Right cardiac atrium (tissue), 5 donors: ENCODE results near the gene NFASC. TPM values are rescaled to one million over a fixed set of nuclear protein-coding genes. Genes with fewer than 3 reads are reported as not detected.

Experiments
- ATAC-seq, 2 donors: fragments of 200-7000 bp; cut with Tn5 transposase; one replicate each; pipeline versions ENCODE4 v1.8.0 to v1.9.1; 2020; ENCODE audit warnings: moderate library complexity in 2 of 2, mild to moderate bottlenecking in 1 of 2
- DNase-seq, 3 donors: peaks; one replicate each; pipeline ENCODE4 v3.0.0-alpha.2; 2020
- H3K27ac ChIP-seq: one replicate; pipeline ENCODE4 v1.5.1; 2013; ENCODE audit warnings: mild to moderate bottlenecking, low read length, control low read depth, moderate library complexity
- H3K27me3 ChIP-seq: one replicate; pipeline ENCODE4 v1.6.1; 2013; ENCODE audit not compliant: control insufficient read depth, insufficient read depth
- H3K4me1 ChIP-seq: one replicate; pipeline ENCODE4 v1.6.1; 2013; ENCODE audit warnings: low read length; ENCODE audit not compliant: control insufficient read depth, insufficient read depth
- H3K4me3 ChIP-seq: one replicate; pipeline ENCODE4 v1.5.1; 2013; ENCODE audit warnings: low read length, control low read depth
- H3K9me3 ChIP-seq: one replicate; pipeline ENCODE4 v1.6.1; 2013; ENCODE audit warnings: low read length; ENCODE audit not compliant: control insufficient read depth
- WGBS: extraction: QIAGEN DNeasy Blood & Tissue Kit; methylation state at CpG from one replicate; pipeline ENCODE4 v1.1.7; 2013; 5-methylcytosine and 5-hydroxymethylcytosine counted together
- intact Hi-C, 4 donors: fragments of 100-400 bp; cut with DNase I; formaldehyde crosslinking; loops; one replicate each; pipeline versions ENCODE4 v1.11.0 to v1.14.0; 2022 to 2023
- long read RNA-seq, 4 donors: library from polyadenylated mRNA; unstranded; transcript quantifications; one replicate each; pipeline ENCODE4 v2.0.0, GENCODE V29; 2020 to 2021
- polyA plus RNA-seq: library from polyadenylated mRNA; stranded (reverse); fragments of 200-250 nt; gene quantifications from one replicate; pipeline ENCODE4 v1.2.3, GENCODE V29; 2013
- total RNA-seq, 4 donors: library from RNA; stranded (reverse); fragmentation: NEBNext Ultra II Directional; extraction: Animal tissue kit (Norgen Biotek cat#: 25700); gene quantifications; one replicate each; pipeline ENCODE4 v1.2.1, GENCODE V29; 2021
- donor health status: healthy with polysubstance abuse.
- donor health status: DM: no; HTN: yes; CAD: no.
- donor health status: DM: no; HTN: no; CAD: no.
- donor health status: DM: no; HTN: yes; CAD: no; lungs with severe emphysema.
- donor health status: DM: yes; HTN: yes; CAD: no.

Gene NFASC
- 10 to 100 TPM; 59.5 to 94.2 (median 67.1) TPM for total RNA-seq
- 44.2 TPM for polyA plus RNA-seq
- long read RNA-seq, donor 1, transcript NFASC-205 (16 exons, 2,462 nt), result major isoform, 8 of 75 reads
- long read RNA-seq, donor 1, partial matches to known transcripts, result 19 of 75 reads
- long read RNA-seq, donor 1, other reads (novel, unspliced or antisense), result 48 of 75 reads
- long read RNA-seq, donor 2, partial matches to known transcripts, result 5 of 25 reads
- long read RNA-seq, donor 2, other reads (novel, unspliced or antisense), result 18 of 25 reads
- long read RNA-seq, donor 3, partial matches to known transcripts, result 24 of 52 reads
- long read RNA-seq, donor 3, other reads (novel, unspliced or antisense), result 26 of 52 reads
- long read RNA-seq, donor 4, partial matches to known transcripts, result 7 of 30 reads
- long read RNA-seq, donor 4, other reads (novel, unspliced or antisense), result 19 of 30 reads

DNA sequence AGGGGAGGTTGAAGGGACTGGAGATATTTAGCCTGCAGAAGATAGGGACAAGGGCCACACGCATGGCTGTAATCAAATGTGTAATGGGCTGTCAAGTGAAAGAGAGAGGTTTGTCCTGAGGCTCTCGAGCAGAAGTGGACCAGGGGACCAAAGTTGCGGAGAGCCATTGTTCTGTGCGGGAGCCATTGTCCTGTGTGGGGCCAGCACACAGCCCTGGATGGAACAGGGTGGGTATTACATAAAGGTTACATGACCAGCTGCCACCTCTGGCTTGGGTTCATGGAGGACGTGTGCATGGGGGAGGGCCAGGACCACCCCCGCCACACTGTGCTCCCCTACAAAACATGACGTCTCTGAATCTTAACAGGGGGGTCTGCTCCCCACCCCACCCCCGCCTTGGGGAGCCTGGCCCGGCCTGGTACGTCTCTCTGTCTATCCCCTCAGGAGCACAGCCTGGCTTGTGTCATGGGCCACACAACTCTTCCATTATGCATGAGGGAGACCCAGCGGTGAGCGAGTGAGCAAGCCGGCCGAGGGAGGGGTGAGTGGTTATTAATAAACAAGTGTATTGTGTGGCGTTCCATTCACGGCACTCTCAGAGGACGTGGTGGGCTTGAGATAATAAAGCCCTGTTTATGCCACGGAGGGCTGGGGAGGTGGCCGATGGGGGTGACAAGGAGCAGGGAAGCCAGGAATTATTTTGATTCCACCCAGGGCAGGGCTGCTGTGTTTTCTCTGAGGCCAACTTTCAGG is at the start of gene NFASC:
TSS of gene NFASC (plus strand) at position 703 of the 753 bp plus-strand sequence. CDS start 73,454 bp downstream, outside the sequence.
- no peak for ATAC-seq
- DNase-seq, result peak in 1 of 3 donors; percentile 61

DNA sequence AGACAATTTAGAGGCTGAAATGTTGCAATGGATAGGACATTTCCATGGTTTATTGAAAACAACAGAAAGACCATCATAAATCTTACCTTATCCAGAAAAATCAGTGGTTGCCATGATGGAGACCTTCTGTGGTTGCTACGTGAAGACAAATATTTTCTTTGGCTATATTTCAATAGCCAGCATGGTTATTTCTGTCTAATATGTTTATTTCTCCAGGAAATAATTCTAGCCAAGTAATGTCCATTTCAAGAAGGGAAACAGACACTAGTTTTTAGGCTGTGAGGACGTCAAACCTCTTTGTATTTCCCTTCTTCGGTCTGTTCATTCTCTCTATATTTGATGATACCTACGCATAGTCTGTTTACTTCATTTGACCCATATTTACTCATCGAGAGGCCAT is 49.2 kb upstream of the NFASC start:
- WGBS, result 40% methylated on average over 5 of the region's 5 CpGs
- H3K27ac ChIP-seq, result no peak overlapping the region
- no peaks in the 10 kb centered on the region for H3K27me3 ChIP-seq
- H3K4me1 ChIP-seq, result peaks cover 8% of the 10 kb centered on the region
- no peak overlapping the region for H3K4me3 ChIP-seq
- H3K9me3 ChIP-seq, result no peaks in the 10 kb centered on the region
- DNase-seq (no peak), ATAC-seq (no peak)
- intact Hi-C loops, result no loop called here

More for the DNA sequence above, at the start of gene NFASC:
- peak within 1 kb of the TSS; percentile 13 for H3K27ac ChIP-seq
- H3K27me3 ChIP-seq, result no peaks in the 10 kb centered on the region
- H3K9me3 ChIP-seq, result no peaks in the 10 kb centered on the region
- intact Hi-C loops, result no loop called here
- H3K4me1 ChIP-seq, result peaks cover 29% of the 10 kb centered on the region
- no peak within 1 kb of the TSS for H3K4me3 ChIP-seq
- WGBS, result 66% methylated on average over 19 of the region's 19 CpGs

DNA sequence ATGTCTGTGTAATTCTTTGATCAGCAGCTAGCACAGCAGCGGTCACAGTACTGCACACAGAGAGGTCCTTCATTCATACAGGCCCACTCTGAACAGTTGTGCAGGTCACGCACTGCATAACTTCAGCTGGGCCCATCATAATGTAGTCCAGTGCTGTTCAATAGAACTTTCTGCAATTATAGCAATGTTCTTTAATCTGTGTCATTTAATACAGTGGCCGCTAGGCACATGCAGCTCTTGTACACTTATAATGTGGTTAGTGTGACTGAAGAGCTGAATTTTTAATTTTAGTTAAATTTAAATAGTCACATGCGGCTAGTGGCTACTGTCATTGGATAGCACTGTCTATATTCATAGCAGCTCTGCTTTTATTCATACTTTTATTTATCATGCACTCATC is 48.7 kb upstream of the NFASC start:
- H3K9me3 ChIP-seq, result no peaks in the 10 kb centered on the region
- no peak overlapping the region for H3K4me3 ChIP-seq
- DNase-seq (no peak), ATAC-seq (no peak)
- 81% methylated on average over 4 of the region's 4 CpGs for WGBS
- H3K27ac ChIP-seq, result no peak overlapping the region
- intact Hi-C loops, result no loop called here
- peaks cover 8% of the 10 kb centered on the region for H3K4me1 ChIP-seq
- no peaks in the 10 kb centered on the region for H3K27me3 ChIP-seq

DNA sequence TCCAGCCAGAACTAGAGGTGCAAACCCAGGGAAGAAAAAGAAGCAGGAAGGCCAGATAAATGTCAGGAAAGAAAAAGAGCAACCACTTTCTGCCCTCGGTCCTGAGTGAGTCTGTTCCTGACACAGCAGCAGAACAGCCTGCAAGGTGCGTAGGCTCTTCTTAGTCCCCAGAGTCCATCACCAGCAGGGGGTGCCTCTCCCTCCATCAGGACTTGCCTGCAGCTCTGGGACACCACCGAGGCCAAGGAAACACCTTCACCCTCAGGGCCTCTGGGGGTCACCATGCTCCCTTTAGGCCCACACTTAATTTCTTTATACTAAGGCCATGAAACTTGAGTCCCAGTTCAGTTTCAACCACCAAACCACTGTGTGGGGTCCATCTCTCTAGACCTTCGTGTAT is 43.7 kb upstream of the NFASC start:
- H3K9me3 ChIP-seq, result no peaks in the 10 kb centered on the region
- H3K27ac ChIP-seq, result no peak overlapping the region
- no peak for DNase-seq
- H3K4me3 ChIP-seq, result no peak overlapping the region
- no peaks in the 10 kb centered on the region for H3K27me3 ChIP-seq
- WGBS, result 60% methylated on average over 4 of the region's 4 CpGs
- no peak for ATAC-seq
- peaks cover 5% of the 10 kb centered on the region for H3K4me1 ChIP-seq
- intact Hi-C loops, result loop anchor here in 2 of 4 donors (5.0 kb wide), 2 partner anchors 110 to 115 kb away; no protein-coding TSS in a partner anchor

DNA sequence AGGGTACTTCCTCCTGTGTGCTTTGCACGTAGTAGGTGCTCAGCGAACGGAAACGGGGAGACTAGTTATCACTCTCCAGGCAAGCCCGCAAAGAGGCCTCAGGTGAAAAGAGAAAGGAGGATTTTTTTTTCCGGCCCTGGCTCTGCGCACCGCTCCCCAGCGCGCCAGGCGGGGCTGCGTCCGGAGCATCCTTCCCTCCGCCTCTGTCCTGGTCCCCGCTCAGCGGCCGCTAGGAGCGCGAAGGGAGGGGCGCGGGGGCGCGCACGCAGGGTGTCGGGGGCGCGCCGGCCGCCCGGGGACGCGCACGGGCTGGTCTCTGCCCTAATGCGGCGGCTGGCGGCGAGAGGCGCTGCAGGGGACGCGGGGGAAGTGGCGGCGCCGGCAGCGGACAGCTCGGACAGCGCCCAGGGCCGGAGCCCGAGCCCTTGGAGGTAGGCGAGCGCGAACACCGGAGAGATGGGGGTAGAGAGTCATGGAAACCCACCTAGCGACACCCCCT is 42.3 kb upstream of the NFASC start:
- DNase-seq (peak; percentile 75 to 93 (median 92)), ATAC-seq (peak; percentile 93 to 94)
- Histone ChIP-seq H3K9me3 (no peaks in the 10 kb centered on the region), H3K4me3 (peak overlapping the region; percentile 74), H3K27ac (peak overlapping the region; percentile 70), H3K27me3 (no peaks in the 10 kb centered on the region), H3K4me1 (peaks cover 5% of the 10 kb centered on the region)
- WGBS, result under 1% methylated on average over 53 of the region's 53 CpGs
- intact Hi-C loops, result loop anchor here in 2 of 4 donors (5.0 kb wide), 2 partner anchors 109 to 114 kb away; no protein-coding TSS in a partner anchor

DNA sequence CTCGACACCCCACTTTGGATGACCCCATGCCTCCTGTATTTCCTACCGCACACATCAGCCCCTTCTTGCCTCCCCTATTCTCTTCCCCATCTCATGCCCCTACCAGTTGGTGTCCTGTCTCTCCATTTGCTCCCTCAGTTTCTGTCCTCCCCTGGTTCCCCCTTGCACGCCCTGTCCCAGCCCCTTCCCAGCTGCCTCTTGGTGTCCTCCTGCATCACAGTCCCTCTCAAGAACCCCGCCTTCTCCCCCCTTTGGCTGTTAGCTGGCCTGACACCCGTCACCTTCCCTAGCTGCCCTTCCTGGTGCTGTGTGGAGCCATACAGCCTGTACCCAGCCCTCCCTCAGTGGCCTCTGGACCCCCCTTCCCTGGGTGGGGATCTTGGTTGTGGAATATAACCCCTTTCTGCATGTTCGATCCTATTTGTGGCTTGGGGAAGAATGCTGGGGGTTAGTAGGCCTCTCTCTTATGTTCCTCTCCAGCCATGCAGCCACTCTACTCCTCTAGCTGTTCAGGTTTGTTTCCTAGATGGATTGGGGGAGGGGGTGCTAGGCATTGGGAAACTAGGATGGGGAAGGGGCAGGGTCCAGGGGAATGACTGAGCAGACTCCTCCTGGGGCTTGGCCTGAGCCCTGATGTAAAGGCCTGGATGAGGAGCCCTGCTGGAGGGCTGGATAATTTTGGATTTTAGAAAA is 41.4 kb upstream of the NFASC start:
- Histone ChIP-seq H3K27ac (peak overlapping the region; percentile 70), H3K4me3 (peak overlapping the region; percentile 74), H3K9me3 (no peaks in the 10 kb centered on the region), H3K27me3 (no peaks in the 10 kb centered on the region), H3K4me1 (peaks cover 5% of the 10 kb centered on the region)
- DNase-seq (peak; percentile 37 to 69 (median 60)), ATAC-seq (peak; percentile 68 to 74)
- whole genome bisulfite sequencing, result 30% methylated on average over 6 of the region's 6 CpGs
- intact Hi-C loops, result loop anchor here in 2 of 4 donors (5.0 kb wide), 2 partner anchors 108 to 113 kb away; no protein-coding TSS in a partner anchor

DNA sequence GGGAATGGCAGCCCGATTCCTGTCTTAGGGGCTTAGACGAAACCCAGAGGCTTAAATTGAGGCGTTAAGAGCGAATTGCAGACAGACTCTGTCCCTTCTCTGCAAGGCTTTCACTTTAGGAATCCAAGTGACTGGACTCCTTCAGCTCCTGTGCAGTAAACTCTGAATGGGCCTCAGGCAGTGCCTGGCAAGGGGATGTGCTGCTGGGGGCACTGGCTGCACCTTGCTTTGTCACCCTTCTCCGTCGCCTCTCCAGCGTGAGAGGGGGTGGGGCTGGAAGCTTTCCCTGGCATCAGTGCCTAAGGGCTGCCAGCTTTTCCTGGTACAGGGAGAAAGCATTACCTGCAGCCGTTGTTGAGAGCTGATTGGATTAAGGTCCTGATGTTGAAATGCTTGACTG is 39.9 kb upstream of the NFASC start:
- Histone ChIP-seq H3K4me3 (no peak overlapping the region), H3K4me1 (peaks cover 5% of the 10 kb centered on the region), H3K27me3 (no peaks in the 10 kb centered on the region), H3K27ac (no peak overlapping the region), H3K9me3 (no peaks in the 10 kb centered on the region)
- DNase-seq, result peak in 2 of 3 donors; percentile 69
- peak; percentile 16 to 30 for ATAC-seq
- intact Hi-C loops, result loop anchor here in 1 of 4 donors (5.0 kb wide), 1 partner anchor 102 kb away; no protein-coding TSS in a partner anchor
- 52% methylated on average over 8 of the region's 8 CpGs for WGBS

DNA sequence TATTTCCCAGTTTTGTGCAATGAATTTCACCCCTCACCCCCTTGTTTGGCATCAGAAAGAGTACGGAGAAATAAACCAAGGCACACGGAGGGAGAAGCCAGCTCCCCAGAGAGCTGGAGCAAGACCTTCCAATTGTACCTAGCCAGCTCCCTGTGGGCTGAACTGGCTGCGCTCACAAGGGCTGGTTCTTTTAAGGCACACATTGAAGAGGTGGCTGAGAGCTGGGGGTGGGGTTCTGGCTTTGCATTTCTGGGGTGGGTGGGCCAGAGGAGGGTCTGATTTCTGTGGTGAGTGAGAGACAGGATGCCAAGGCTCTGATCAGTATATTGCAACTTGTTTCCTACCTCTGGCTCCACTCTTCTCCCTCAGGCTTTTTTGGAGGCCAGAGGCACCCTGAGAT is 39.5 kb upstream of the NFASC start:
- intact Hi-C loops, result loop anchor here in 1 of 4 donors (5.0 kb wide), 1 partner anchor 101 kb away; no protein-coding TSS in a partner anchor
- Histone ChIP-seq H3K27ac (no peak overlapping the region), H3K9me3 (no peaks in the 10 kb centered on the region), H3K4me1 (peaks cover 5% of the 10 kb centered on the region), H3K4me3 (no peak overlapping the region), H3K27me3 (no peaks in the 10 kb centered on the region)
- DNase-seq, result no peak
- WGBS, result 54% methylated on average over 3 of the region's 3 CpGs
- ATAC-seq, result no peak

DNA sequence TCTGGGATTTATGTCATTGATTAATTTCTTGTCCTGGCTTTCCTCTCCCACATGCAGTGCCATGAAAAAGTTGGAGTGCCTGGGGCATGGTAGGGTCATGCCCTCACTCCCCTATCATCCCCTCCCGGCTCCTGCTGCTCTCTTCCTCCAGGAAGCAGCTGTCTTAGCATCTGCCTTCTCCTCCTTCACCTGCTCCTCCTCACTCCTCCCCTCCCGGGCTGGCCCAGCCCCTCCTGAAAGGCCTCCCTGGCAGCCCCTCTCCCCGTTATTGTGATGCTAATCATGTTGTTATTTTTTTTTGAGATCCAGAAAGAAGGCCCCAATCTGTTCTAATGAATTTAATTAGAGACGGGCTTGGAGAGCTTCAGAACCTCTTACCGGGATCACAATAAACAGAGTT is 36.3 kb upstream of the NFASC start:
- ATAC-seq (no peak), DNase-seq (no peak)
- no peak overlapping the region for H3K27ac ChIP-seq
- peaks cover 2% of the 10 kb centered on the region for H3K4me1 ChIP-seq
- H3K4me3 ChIP-seq, result no peak overlapping the region
- 43% methylated on average over 5 of the region's 5 CpGs for WGBS
- H3K9me3 ChIP-seq, result no peaks in the 10 kb centered on the region
- no peaks in the 10 kb centered on the region for H3K27me3 ChIP-seq
- intact Hi-C loops, result loop anchor here in 1 of 4 donors (5.0 kb wide), 1 partner anchor 98 kb away; no protein-coding TSS in a partner anchor

DNA sequence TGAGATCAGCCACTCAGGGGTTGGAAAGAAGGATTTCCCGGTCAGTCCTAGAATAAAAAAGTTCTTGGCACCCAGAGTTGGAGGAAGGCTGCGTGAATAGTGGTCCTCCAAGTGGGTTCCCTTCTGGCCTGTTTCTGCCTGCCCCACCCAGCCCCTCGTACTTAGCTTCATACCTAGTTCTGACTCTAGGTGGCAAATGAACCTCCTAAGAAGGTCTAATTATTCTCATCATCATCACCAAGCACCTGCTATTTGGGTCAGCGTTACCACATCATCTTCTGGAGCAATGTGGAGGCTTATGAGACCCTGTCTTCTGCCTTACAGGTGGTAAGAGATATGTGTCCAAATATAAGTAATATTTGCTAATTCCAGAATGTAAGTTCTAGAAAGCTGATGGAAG is 35.9 kb upstream of the NFASC start:
- no peak for DNase-seq
- Histone ChIP-seq H3K4me3 (no peak overlapping the region), H3K27ac (no peak overlapping the region), H3K4me1 (peaks cover 2% of the 10 kb centered on the region), H3K9me3 (no peaks in the 10 kb centered on the region), H3K27me3 (no peaks in the 10 kb centered on the region)
- intact Hi-C loops, result loop anchor here in 1 of 4 donors (5.0 kb wide), 1 partner anchor 98 kb away; no protein-coding TSS in a partner anchor
- WGBS, result 61% methylated on average over 4 of the region's 4 CpGs
- no peak for ATAC-seq
